PC-9 (cell line): ENCODE measurements around the gene CAMK2N1.

Source experiments
- EZH2 ChIP-seq: fragments of 200-600 bp; sonication (generic); IDR thresholded peaks from 2 replicates; pipeline ENCODE4 v1.8.0; 2017; ENCODE audit warnings: antibody characterized with exemption, low read depth
- TF ChIP-seq, protein P1 (sequence below): fragments of 200-600 bp; sonication (generic); conservative IDR thresholded peaks from 2 replicates; pipeline ENCODE4 v1.6.1; 2017; ENCODE audit warnings: mixed run types, antibody characterized with exemption, mild to moderate bottlenecking, moderate library complexity

DNA sequence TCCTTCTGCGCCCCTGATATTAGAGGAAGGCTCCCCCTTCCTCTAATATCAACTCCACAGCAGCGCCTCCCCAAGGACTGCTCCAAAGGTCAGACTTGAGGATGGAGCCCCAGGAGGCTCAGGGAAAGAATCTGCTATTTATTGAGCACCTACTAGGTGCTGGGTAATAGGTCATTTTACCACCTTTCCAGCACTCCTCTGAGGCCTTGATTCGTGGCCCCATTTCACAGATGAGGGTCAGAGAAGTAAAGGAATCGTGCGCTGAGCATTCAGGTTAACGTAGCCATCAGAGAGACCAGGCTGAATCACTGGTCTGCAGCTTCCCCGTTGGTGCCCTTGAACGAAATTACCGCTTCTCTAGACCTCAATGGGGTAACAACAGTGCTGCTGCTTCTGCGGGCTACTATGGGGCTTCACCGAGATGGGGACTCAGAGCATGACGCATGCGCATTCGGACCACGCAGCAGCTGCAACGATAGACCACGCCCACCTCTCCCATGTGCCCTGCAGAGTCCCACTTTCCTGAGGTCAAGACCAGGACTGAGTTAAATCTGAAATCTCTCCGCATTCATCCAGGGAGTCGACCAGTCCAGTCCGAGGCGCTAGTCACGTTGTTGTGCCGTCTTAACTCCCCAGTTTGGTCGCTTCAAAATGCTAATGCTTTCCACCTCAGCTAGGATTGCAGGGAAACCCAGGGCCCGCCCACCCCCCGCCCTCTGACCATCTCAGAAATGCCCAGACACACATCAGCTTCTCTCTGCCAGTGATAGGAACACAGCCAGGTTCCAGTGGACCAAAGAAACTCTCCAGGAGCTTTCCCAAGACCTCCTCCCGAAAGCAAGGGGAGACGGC is 12.9 kb downstream of the CAMK2N1 start:
- TF ChIP-seq, protein P1, sequence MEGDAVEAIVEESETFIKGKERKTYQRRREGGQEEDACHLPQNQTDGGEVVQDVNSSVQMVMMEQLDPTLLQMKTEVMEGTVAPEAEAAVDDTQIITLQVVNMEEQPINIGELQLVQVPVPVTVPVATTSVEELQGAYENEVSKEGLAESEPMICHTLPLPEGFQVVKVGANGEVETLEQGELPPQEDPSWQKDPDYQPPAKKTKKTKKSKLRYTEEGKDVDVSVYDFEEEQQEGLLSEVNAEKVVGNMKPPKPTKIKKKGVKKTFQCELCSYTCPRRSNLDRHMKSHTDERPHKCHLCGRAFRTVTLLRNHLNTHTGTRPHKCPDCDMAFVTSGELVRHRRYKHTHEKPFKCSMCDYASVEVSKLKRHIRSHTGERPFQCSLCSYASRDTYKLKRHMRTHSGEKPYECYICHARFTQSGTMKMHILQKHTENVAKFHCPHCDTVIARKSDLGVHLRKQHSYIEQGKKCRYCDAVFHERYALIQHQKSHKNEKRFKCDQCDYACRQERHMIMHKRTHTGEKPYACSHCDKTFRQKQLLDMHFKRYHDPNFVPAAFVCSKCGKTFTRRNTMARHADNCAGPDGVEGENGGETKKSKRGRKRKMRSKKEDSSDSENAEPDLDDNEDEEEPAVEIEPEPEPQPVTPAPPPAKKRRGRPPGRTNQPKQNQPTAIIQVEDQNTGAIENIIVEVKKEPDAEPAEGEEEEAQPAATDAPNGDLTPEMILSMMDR: no peak
- TF ChIP-seq EZH2: no peak
